GM12874 (cell line): ENCODE measurements around the gene RAI14.

Experiments
- TF ChIP-seq, protein P1 (sequence below): IDR thresholded peaks from 2 replicates; pipeline ENCODE4 v1.5.1; 2011; ENCODE audit warnings: low read depth, mild to moderate bottlenecking, control low read depth, low read length, moderate library complexity; ENCODE audit not compliant: insufficient read depth

Gene RAI14

GRCh38 chr5:34859253-34859652 lies 203.1 kb downstream of the RAI14 start:
- TF ChIP-seq, protein P1, sequence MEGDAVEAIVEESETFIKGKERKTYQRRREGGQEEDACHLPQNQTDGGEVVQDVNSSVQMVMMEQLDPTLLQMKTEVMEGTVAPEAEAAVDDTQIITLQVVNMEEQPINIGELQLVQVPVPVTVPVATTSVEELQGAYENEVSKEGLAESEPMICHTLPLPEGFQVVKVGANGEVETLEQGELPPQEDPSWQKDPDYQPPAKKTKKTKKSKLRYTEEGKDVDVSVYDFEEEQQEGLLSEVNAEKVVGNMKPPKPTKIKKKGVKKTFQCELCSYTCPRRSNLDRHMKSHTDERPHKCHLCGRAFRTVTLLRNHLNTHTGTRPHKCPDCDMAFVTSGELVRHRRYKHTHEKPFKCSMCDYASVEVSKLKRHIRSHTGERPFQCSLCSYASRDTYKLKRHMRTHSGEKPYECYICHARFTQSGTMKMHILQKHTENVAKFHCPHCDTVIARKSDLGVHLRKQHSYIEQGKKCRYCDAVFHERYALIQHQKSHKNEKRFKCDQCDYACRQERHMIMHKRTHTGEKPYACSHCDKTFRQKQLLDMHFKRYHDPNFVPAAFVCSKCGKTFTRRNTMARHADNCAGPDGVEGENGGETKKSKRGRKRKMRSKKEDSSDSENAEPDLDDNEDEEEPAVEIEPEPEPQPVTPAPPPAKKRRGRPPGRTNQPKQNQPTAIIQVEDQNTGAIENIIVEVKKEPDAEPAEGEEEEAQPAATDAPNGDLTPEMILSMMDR: no peak

GRCh38 chr5:34863946-34864345 lies 207.8 kb downstream of the RAI14 start:
- TF ChIP-seq, protein P1: no peak

- TF ChIP-seq, protein P1: no peak
These were observed 209.0 kb downstream of the RAI14 start for GRCh38 chr5:34865091-34865490.

DNA sequence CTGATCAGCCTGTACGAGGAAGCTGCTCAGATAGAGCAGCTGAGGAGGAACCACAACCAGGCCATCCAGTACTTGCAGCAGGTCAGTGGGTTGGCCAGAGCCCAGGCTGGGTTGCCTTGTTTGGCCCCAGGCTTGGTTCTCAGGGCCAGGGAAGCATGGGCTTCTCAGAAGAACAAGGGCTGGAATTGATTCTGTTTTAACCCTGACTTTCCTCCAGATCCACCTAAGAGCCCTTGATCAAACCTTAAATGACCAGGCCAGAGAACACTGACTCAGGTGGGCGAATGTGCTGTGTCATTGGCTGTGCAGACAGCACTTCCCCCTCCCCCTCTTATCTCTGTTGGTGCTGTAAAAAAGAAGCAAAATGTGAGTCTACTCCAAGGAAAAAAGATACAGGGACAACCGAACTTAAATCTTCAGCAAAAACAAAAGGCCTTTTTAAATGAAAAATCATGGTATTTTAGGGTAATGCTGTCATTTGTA lies 210.9 kb downstream of the RAI14 start:
- TF ChIP-seq, protein P1: no peak

GRCh38 chr5:34867660-34868059 lies 211.5 kb downstream of the RAI14 start:
- TF ChIP-seq, protein P1: no peak

GRCh38 chr5:34868791-34869190 lies 212.7 kb downstream of the RAI14 start:
- TF ChIP-seq, protein P1: no peak

DNA sequence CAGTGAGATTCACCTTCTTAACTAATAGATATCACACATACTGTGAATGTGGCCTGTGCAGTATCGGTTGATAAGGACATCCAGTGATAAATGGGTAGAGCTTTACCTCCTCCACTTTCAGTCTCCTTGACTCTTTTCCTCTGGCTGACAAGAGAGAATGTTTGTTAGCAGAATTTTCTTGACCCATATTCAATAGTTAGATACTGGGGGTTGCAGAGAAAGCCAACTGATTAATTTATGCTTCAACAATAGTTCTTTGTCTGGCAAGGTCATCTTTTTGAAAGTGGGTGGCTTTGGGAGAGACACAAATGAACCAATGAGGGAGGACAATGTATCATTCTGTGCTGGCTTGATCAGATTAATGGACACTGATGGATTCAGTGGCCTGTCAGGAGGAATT lies 213.1 kb downstream of the RAI14 start:
- TF ChIP-seq, protein P1: no peak
